ENCODE results near the gene EMSY. TPM values are rescaled to one million over a fixed set of nuclear protein-coding genes. Genes with fewer than 3 reads are reported as not detected.
A peak's percentile ranks its signal among the peaks of the same experiment; 100 is the strongest.

Gene EMSY
- total RNA-seq, 4 donors from 2014 or later, result 18.8 to 43.6 (median 19.9) TPM

DNA sequence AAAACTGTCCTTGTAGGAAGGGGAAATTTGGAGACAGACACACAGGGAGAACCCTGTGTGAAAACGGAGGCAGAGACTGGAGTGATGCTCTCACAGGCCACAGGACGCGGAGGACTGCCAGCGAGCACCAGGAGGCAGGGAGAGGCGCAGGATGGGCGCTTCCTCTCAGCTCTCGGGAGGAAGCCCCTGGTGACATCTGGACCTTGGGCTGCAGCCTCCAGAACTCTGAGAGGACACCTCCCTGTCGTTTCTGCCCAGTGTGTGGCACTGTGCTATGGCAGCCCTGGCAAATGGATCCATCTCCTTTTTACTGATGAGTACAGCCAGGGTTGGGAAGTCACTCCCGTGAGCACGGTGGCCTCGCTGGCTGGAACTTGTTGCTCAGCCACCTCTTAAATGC lies 151.8 kb downstream of the EMSY start:
- TF ChIP-seq POLR2A (IDR thresholded peaks at IDR 0.05), result no peak
- TF ChIP-seq, protein P1, sequence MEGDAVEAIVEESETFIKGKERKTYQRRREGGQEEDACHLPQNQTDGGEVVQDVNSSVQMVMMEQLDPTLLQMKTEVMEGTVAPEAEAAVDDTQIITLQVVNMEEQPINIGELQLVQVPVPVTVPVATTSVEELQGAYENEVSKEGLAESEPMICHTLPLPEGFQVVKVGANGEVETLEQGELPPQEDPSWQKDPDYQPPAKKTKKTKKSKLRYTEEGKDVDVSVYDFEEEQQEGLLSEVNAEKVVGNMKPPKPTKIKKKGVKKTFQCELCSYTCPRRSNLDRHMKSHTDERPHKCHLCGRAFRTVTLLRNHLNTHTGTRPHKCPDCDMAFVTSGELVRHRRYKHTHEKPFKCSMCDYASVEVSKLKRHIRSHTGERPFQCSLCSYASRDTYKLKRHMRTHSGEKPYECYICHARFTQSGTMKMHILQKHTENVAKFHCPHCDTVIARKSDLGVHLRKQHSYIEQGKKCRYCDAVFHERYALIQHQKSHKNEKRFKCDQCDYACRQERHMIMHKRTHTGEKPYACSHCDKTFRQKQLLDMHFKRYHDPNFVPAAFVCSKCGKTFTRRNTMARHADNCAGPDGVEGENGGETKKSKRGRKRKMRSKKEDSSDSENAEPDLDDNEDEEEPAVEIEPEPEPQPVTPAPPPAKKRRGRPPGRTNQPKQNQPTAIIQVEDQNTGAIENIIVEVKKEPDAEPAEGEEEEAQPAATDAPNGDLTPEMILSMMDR (IDR thresholded peaks at IDR 0.05 in 4 of 5, conservative IDR thresholded peaks at IDR 0.05 in 1 of 5), result no peak
- H3K4me3 ChIP-seq, result no peak overlapping the region
- in situ Hi-C loops (cut with MboI; ENCODE audit: low sequenced_read_pairs in 4 of 4), result loop anchor here in 1 of 4 donors (25.0 kb wide), 1 partner anchor 91 kb away; no protein-coding TSS in a partner anchor
- no peak for DNase-seq
- no peaks in the 10 kb centered on the region for H3K36me3 ChIP-seq
- intact Hi-C loops (cut with DNase I; ENCODE audit: low total_unique reads), result no loop called here
- no peak for ATAC-seq
- H3K27me3 ChIP-seq, result no peaks in the 10 kb centered on the region
- no peaks in the 10 kb centered on the region for H3K4me1 ChIP-seq
- H3K9me3 ChIP-seq, result no peaks in the 10 kb centered on the region
- H3K27ac ChIP-seq, result no peak overlapping the region

DNA sequence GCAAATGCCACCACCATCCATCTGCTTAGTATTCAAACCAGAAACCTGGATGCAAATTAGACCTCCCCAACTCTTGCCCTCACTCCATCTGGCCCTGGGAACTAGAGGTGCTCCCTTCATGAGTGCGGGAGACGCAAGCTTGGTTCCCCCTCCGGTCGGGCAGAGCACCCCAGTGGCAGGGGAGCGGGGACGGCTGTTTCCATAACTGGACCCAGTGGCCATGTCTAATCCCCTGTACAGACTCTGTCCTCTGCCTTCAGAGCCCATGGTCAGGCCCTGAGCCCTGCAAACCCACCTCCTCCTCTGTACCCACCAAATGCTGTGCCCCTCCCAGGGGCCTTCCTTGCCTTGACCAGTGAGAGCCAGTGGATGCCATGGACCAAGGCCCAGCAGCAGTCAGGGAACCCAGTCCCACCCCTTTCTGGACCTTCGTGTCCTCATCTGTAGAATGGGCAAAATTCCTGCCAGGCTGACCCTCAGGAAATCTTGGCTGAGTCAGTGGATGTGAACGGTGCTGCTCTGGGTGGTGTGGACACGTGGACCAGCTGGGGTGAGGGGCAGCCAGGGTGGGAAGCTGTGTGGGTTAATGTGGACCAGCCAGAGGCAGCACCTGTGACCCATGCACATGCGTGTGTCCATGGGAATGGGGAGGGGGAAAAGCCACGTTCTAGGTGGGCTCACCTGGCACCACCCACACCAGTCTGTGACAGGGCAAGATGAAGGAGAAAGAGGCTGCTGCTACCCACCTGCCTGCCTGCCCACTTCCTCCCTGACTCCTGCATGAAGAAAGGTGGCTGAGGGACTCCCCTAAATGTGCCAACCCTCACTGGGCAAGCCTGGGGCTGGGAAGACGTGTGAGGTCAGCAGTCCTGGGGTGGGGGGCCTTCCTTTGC lies 153.0 kb downstream of the EMSY start:
- TF ChIP-seq, protein P1 (IDR thresholded peaks at IDR 0.05 in 4 of 5, conservative IDR thresholded peaks at IDR 0.05 in 1 of 5), result no peak
- no peak for TF ChIP-seq POLR2A (IDR thresholded peaks at IDR 0.05)
- Histone ChIP-seq H3K4me3 (no peak overlapping the region), H3K27ac (no peak overlapping the region), H3K4me1 (peaks cover 0 to 2% of the 10 kb centered on the region in 2 donors), H3K36me3 (no peaks in the 10 kb centered on the region), H3K27me3 (no peaks in the 10 kb centered on the region), H3K9me3 (no peaks in the 10 kb centered on the region)
- ATAC-seq (no peak), DNase-seq (no peak)
- in situ Hi-C loops (cut with MboI; ENCODE audit: low sequenced_read_pairs in 4 of 4), result loop anchor here in 1 of 4 donors (25.0 kb wide), 1 partner anchor 90 kb away; no protein-coding TSS in a partner anchor
- intact Hi-C loops (cut with DNase I; ENCODE audit: low total_unique reads), result no loop called here

DNA sequence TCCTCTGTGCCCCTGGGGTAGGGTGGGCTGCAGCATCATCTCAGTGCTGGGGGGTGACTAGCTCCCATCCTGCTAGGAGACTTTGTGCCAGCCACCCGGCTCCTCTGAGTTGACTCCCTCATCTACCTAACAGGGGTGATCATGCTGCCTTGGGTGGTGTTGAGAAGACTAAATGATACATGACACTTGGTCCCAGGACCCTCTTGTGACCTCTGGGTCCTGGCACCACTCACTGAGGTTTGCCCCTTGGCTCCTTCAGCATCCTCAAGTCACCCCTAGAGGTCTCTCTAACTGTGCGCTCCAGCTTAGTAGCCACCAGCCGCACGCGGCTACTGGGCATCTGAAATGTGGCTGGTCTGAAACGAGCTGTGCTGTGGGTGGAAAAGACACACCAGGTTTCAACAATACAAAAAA lies 153.6 kb downstream of the EMSY start:
- DNase-seq, result no peak
- Histone ChIP-seq H3K27ac (no peak overlapping the region), H3K36me3 (no peaks in the 10 kb centered on the region), H3K9me3 (no peaks in the 10 kb centered on the region), H3K4me3 (no peak overlapping the region), H3K27me3 (no peaks in the 10 kb centered on the region), H3K4me1 (peaks cover 2 to 8% of the 10 kb centered on the region in 2 donors)
- in situ Hi-C loops (cut with MboI; ENCODE audit: low sequenced_read_pairs in 4 of 4) (loop anchor here in 1 of 4 donors (25.0 kb wide), 1 partner anchor 89 kb away; no protein-coding TSS in a partner anchor), intact Hi-C loops (cut with DNase I; ENCODE audit: low total_unique reads) (no loop called here)
- ATAC-seq, result peak; percentile 18 to 58
- TF ChIP-seq POLR2A (IDR thresholded peaks at IDR 0.05), result no peak
- TF ChIP-seq, protein P1 (IDR thresholded peaks at IDR 0.05 in 4 of 5, conservative IDR thresholded peaks at IDR 0.05 in 1 of 5), result peak in 2 of 5 experiments; percentile 48 to 50

DNA sequence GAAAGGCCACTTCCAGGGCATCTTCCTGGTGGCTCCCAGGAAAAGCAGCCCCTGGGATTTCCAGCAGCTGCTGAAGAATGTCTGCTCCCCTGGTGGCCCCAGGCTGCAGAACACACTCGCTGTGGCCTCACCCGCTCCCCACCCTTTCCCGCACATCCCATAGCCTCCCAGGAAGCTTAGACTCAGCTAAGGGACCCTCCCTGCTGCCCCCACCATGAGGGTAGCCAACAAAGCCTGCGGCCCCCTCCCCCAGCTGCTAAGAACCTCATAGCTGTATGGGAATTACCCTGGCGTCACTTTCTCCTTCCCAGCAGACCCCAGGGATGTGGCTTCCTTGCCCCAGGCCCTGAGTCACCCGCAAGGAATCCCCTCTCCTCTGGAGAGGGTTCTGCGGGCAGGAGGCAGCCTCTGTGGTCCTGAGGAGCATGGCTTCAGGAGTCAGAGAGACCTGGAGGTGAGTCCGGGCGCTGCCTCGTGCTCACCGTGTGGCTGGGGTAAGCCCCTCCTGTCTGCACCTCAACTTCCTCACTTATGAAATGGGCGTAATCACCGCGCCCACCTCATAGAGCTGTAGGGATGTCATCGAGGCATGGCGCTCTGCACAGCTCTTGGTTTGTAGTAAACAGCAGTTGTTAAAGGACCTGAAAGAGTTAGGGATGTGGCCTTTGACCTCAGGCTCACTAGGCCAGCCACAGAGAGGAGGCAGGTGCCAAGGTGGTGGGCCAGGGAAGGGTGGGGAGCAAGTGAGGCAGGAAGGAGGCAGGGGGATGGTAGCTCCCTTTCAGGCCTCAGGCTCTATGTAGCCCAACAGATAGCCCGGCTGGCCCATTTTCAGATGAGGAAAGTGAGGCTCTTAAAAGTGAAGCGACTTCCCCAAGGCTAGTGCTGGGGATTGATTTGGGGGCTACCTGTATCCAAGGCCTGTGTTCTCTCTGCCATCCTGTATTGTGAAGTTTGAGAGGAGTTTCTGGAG lies 154.5 kb downstream of the EMSY start:
- in situ Hi-C loops (cut with MboI; ENCODE audit: low sequenced_read_pairs in 4 of 4), result loop anchor here in 1 of 4 donors (25.0 kb wide), 1 partner anchor 88 kb away; no protein-coding TSS in a partner anchor
- H3K4me3 ChIP-seq, result no peak overlapping the region
- ATAC-seq, result no peak
- H3K27me3 ChIP-seq, result no peaks in the 10 kb centered on the region
- no peaks in the 10 kb centered on the region for H3K36me3 ChIP-seq
- peaks cover 6 to 8% of the 10 kb centered on the region in 2 donors for H3K4me1 ChIP-seq
- TF ChIP-seq POLR2A (IDR thresholded peaks at IDR 0.05), result no peak
- TF ChIP-seq, protein P1 (IDR thresholded peaks at IDR 0.05 in 4 of 5, conservative IDR thresholded peaks at IDR 0.05 in 1 of 5), result no peak
- intact Hi-C loops (cut with DNase I; ENCODE audit: low total_unique reads), result loop anchor here (5.0 kb wide), 1 partner anchor 78 kb away; no protein-coding TSS in a partner anchor
- no peaks in the 10 kb centered on the region for H3K9me3 ChIP-seq
- H3K27ac ChIP-seq, result no peak overlapping the region
- no peak for DNase-seq

Data from gastrocnemius medialis (tissue), 4 donors.